ENCODE results near the gene CEP170. TPM values are rescaled to one million over a fixed set of nuclear protein-coding genes. Genes with fewer than 3 reads are reported as not detected.

Gene CEP170
- total and polyA plus RNA-seq, 10 of the 15 experiments (the other 5 are each of a cell fraction or from before 2014, with no cell fraction given) = 15.0 to 67.3 (median 40.2) TPM

DNA sequence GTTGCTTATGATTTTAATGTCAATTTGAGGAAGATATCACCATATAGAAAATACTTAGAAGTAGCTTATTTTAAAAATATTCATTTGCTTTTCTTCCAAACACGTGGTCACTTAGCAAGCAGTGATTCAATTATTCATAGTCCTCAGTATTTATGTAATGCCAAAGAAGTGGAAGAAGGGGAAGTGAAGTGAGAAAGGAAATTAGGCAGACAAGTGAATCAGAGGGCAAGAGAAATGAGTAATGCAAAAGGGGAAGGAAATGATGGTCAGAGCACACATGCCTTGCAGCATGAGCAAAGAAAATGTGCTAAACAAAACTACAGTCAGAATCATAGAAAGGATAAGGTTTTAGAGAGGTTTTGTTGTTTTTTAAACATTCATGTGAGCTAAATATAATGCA, 32.6 kb upstream of the CEP170 start (continued):
- peak; percentile 84; the same call in 1 of the 2 replicates for TF ChIP-seq FOXM1 (IDR thresholded peaks at IDR 0.05; ENCODE audit: low read depth, low read length)
- no peak for TF ChIP-seq STAT3 (IDR thresholded peaks at IDR 0.05; ENCODE audit: low read depth, low read length)
- TF ChIP-seq GABPA (IDR thresholded peaks at IDR 0.05; ENCODE audit: low read depth) = peak; percentile 46; the same call in 1 of the 2 replicates
- TF ChIP-seq, protein P1, sequence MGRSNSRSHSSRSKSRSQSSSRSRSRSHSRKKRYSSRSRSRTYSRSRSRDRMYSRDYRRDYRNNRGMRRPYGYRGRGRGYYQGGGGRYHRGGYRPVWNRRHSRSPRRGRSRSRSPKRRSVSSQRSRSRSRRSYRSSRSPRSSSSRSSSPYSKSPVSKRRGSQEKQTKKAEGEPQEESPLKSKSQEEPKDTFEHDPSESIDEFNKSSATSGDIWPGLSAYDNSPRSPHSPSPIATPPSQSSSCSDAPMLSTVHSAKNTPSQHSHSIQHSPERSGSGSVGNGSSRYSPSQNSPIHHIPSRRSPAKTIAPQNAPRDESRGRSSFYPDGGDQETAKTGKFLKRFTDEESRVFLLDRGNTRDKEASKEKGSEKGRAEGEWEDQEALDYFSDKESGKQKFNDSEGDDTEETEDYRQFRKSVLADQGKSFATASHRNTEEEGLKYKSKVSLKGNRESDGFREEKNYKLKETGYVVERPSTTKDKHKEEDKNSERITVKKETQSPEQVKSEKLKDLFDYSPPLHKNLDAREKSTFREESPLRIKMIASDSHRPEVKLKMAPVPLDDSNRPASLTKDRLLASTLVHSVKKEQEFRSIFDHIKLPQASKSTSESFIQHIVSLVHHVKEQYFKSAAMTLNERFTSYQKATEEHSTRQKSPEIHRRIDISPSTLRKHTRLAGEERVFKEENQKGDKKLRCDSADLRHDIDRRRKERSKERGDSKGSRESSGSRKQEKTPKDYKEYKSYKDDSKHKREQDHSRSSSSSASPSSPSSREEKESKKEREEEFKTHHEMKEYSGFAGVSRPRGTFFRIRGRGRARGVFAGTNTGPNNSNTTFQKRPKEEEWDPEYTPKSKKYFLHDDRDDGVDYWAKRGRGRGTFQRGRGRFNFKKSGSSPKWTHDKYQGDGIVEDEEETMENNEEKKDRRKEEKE (IDR thresholded peaks at IDR 0.05) = no peak
- TF ChIP-seq, protein P2, sequence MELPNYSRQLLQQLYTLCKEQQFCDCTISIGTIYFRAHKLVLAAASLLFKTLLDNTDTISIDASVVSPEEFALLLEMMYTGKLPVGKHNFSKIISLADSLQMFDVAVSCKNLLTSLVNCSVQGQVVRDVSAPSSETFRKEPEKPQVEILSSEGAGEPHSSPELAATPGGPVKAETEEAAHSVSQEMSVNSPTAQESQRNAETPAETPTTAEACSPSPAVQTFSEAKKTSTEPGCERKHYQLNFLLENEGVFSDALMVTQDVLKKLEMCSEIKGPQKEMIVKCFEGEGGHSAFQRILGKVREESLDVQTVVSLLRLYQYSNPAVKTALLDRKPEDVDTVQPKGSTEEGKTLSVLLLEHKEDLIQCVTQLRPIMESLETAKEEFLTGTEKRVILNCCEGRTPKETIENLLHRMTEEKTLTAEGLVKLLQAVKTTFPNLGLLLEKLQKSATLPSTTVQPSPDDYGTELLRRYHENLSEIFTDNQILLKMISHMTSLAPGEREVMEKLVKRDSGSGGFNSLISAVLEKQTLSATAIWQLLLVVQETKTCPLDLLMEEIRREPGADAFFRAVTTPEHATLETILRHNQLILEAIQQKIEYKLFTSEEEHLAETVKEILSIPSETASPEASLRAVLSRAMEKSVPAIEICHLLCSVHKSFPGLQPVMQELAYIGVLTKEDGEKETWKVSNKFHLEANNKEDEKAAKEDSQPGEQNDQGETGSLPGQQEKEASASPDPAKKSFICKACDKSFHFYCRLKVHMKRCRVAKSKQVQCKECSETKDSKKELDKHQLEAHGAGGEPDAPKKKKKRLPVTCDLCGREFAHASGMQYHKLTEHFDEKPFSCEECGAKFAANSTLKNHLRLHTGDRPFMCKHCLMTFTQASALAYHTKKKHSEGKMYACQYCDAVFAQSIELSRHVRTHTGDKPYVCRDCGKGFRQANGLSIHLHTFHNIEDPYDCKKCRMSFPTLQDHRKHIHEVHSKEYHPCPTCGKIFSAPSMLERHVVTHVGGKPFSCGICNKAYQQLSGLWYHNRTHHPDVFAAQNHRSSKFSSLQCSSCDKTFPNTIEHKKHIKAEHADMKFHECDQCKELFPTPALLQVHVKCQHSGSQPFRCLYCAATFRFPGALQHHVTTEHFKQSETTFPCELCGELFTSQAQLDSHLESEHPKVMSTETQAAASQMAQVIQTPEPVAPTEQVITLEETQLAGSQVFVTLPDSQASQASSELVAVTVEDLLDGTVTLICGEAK (IDR thresholded peaks at IDR 0.05; ENCODE audit: borderline replicate concordance) = no peak
- TF ChIP-seq IKZF2 (IDR thresholded peaks at IDR 0.05) = peak; percentile 39 to 52
- peak; percentile 80 for TF ChIP-seq CREM (IDR thresholded peaks at IDR 0.05; ENCODE audit: low read depth)
- peak; percentile 91 for TF ChIP-seq NFIC (IDR thresholded peaks at IDR 0.05; ENCODE audit: low read depth, low read length)
- no peak for TF ChIP-seq NFXL1 (IDR thresholded peaks at IDR 0.05; ENCODE audit: borderline replicate concordance)
- no peak for TF ChIP-seq E2F4 (IDR thresholded peaks at IDR 0.05; ENCODE audit: low read depth, low read length)
- TF ChIP-seq YY1 (IDR thresholded peaks at IDR 0.05; ENCODE audit: low read depth, low read length) = no peak
- TF ChIP-seq HSF1 (IDR thresholded peaks at IDR 0.05; ENCODE audit: low read depth, low read length) = no peak
- TF ChIP-seq SUZ12 (IDR thresholded peaks at IDR 0.05; ENCODE audit: unreplicated experiment) = no peak
- TF ChIP-seq SPI1 (IDR thresholded peaks at IDR 0.05; ENCODE audit: borderline replicate concordance, insufficient read depth, low read depth, low read length) = peak; percentile 75
- TF ChIP-seq SUPT20H (IDR thresholded peaks at IDR 0.05; ENCODE audit: borderline replicate concordance, control insufficient read depth, low read depth, low read length) = no peak
- TF ChIP-seq, protein P3, sequence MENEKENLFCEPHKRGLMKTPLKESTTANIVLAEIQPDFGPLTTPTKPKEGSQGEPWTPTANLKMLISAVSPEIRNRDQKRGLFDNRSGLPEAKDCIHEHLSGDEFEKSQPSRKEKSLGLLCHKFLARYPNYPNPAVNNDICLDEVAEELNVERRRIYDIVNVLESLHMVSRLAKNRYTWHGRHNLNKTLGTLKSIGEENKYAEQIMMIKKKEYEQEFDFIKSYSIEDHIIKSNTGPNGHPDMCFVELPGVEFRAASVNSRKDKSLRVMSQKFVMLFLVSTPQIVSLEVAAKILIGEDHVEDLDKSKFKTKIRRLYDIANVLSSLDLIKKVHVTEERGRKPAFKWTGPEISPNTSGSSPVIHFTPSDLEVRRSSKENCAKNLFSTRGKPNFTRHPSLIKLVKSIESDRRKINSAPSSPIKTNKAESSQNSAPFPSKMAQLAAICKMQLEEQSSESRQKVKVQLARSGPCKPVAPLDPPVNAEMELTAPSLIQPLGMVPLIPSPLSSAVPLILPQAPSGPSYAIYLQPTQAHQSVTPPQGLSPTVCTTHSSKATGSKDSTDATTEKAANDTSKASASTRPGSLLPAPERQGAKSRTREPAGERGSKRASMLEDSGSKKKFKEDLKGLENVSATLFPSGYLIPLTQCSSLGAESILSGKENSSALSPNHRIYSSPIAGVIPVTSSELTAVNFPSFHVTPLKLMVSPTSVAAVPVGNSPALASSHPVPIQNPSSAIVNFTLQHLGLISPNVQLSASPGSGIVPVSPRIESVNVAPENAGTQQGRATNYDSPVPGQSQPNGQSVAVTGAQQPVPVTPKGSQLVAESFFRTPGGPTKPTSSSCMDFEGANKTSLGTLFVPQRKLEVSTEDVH (IDR thresholded peaks at IDR 0.05; ENCODE audit: low read depth, partially characterized antibody) = no peak
- TF ChIP-seq JUNB (IDR thresholded peaks at IDR 0.05) = peak; percentile 91
- TF ChIP-seq TAF1 (IDR thresholded peaks at IDR 0.05; ENCODE audit: borderline replicate concordance, low read depth, low read length) = no peak
